ENCODE measurements around the gene SOBP.

- TF ChIP-seq CTCF (IDR thresholded peaks at IDR 0.05) (no peak), ZFX (IDR thresholded peaks at IDR 0.05; ENCODE audit: borderline replicate concordance) (no peak)
These were observed 19.6 kb upstream of the SOBP start for GRCh38 chr6:107470364-107470763.

All from 22Rv1 (cell line).